HepG2 (cell line): Measurements from ENCODE around the gene MCEE. TPM values are rescaled to one million over a fixed set of nuclear protein-coding genes. Genes with fewer than 3 reads are reported as not detected.

Experiments used
- EZH2 ChIP-seq: conservative IDR thresholded peaks from 2 replicates; pipeline ENCODE4 v1.6.1; 2012; ENCODE audit warnings: mild to moderate bottlenecking, low read depth, low read length, moderate library complexity
- GTF2F1 ChIP-seq: fragments of 150-350 bp; IDR thresholded peaks from 2 replicates; pipeline ENCODE4 v1.6.1; 2014; ENCODE audit warnings: low read length
- MAFK ChIP-seq, 2 experiments: IDR thresholded peaks in 1 of 2; conservative IDR thresholded peaks in 1 of 2; 2 replicates each; pipeline ENCODE4 v1.6.1; 2011; ENCODE audit warnings: improper control_type of control experiment in 2 of 2, low read length in 2 of 2
- MIER2 ChIP-seq: IDR thresholded peaks from 2 replicates; pipeline ENCODE4 v1.6.1; 2016; ENCODE audit warnings: missing biosample characterization, missing genetic modification reagents
- UBTF ChIP-seq: sonication (generic); formaldehyde crosslinking; IDR thresholded peaks from 2 replicates; pipeline ENCODE4 v1.4.0; 2020; ENCODE audit warnings: mild to moderate bottlenecking, missing genetic modification reagents
- ZNF33A ChIP-seq: sonication (generic); formaldehyde crosslinking; IDR thresholded peaks from 2 replicates; pipeline ENCODE4 v1.5.1; 2020; ENCODE audit warnings: missing genetic modification reagents, mild to moderate bottlenecking, moderate library complexity, borderline replicate concordance
- ZNF660 ChIP-seq: sonication (generic); formaldehyde crosslinking; IDR thresholded peaks from 2 replicates; pipeline ENCODE4 v1.5.1; 2020; ENCODE audit warnings: mild to moderate bottlenecking, low read depth, missing genetic modification reagents, borderline replicate concordance
- ZNF678 ChIP-seq: sonication (generic); formaldehyde crosslinking; IDR thresholded peaks from 2 replicates; pipeline ENCODE4 v1.4.0; 2020; ENCODE audit warnings: mild to moderate bottlenecking, missing genetic modification reagents
- ZNF788 ChIP-seq: sonication (generic); formaldehyde crosslinking; IDR thresholded peaks from 2 replicates; pipeline ENCODE4 v1.5.0; 2020; ENCODE audit warnings: mild to moderate bottlenecking, missing genetic modification reagents, borderline replicate concordance
- polyA plus RNA-seq, 8 experiments: library from polyadenylated mRNA; depleted of rRNA in 3 of 8; stranded (reverse) in 7 of 8; unstranded in 1 of 8; fragments of >200 nt; fragmentation: Illumina TruSeq in 4 of 8; extraction: Trizol in 4 of 8; gene quantifications; 2 replicates each; pipeline versions ENCODE4 v1.2.1 to v1.2.3, GENCODE V29; 2011 to 2016; ENCODE audit warnings: low read depth in 4 of 8, missing spikeins in 1 of 8, mixed read lengths in 1 of 8; ENCODE audit not compliant: insufficient read depth in 1 of 8
- total RNA-seq, 5 experiments: library from RNA; depleted of rRNA; stranded (reverse); fragments of >200 nt; fragmentation: Illumina TruSeq; extraction: Trizol; gene quantifications; 2 replicates each; pipeline ENCODE4 v1.2.3, GENCODE V29; 2016; ENCODE audit warnings: low read depth in 1 of 5
- TF ChIP-seq, protein P1 (sequence below): sonication (generic); formaldehyde crosslinking; IDR thresholded peaks from 2 replicates; pipeline ENCODE4 v1.4.0; 2020; ENCODE audit warnings: mild to moderate bottlenecking, missing genetic modification reagents
- TF ChIP-seq, protein P2 (sequence below): sonication (generic); formaldehyde crosslinking; IDR thresholded peaks from 2 replicates; pipeline ENCODE4; 2020; ENCODE audit warnings: missing genetic modification reagents, mild to moderate bottlenecking, borderline replicate concordance
- TF ChIP-seq, protein P3 (sequence below): sonication (generic); formaldehyde crosslinking; IDR thresholded peaks from 2 replicates; pipeline ENCODE4 v1.4.0; 2020; ENCODE audit warnings: missing genetic modification reagents

Gene MCEE
- total and polyA plus RNA-seq, 2 of the 13 experiments (the other 11 are each of a cell fraction or from before 2014, with no cell fraction given), result 32.0 to 66.9 TPM

GRCh38 chr2:71067567-71068217 lies 62.3 kb downstream of the MCEE start (continued):
- TF ChIP-seq, protein P1, sequence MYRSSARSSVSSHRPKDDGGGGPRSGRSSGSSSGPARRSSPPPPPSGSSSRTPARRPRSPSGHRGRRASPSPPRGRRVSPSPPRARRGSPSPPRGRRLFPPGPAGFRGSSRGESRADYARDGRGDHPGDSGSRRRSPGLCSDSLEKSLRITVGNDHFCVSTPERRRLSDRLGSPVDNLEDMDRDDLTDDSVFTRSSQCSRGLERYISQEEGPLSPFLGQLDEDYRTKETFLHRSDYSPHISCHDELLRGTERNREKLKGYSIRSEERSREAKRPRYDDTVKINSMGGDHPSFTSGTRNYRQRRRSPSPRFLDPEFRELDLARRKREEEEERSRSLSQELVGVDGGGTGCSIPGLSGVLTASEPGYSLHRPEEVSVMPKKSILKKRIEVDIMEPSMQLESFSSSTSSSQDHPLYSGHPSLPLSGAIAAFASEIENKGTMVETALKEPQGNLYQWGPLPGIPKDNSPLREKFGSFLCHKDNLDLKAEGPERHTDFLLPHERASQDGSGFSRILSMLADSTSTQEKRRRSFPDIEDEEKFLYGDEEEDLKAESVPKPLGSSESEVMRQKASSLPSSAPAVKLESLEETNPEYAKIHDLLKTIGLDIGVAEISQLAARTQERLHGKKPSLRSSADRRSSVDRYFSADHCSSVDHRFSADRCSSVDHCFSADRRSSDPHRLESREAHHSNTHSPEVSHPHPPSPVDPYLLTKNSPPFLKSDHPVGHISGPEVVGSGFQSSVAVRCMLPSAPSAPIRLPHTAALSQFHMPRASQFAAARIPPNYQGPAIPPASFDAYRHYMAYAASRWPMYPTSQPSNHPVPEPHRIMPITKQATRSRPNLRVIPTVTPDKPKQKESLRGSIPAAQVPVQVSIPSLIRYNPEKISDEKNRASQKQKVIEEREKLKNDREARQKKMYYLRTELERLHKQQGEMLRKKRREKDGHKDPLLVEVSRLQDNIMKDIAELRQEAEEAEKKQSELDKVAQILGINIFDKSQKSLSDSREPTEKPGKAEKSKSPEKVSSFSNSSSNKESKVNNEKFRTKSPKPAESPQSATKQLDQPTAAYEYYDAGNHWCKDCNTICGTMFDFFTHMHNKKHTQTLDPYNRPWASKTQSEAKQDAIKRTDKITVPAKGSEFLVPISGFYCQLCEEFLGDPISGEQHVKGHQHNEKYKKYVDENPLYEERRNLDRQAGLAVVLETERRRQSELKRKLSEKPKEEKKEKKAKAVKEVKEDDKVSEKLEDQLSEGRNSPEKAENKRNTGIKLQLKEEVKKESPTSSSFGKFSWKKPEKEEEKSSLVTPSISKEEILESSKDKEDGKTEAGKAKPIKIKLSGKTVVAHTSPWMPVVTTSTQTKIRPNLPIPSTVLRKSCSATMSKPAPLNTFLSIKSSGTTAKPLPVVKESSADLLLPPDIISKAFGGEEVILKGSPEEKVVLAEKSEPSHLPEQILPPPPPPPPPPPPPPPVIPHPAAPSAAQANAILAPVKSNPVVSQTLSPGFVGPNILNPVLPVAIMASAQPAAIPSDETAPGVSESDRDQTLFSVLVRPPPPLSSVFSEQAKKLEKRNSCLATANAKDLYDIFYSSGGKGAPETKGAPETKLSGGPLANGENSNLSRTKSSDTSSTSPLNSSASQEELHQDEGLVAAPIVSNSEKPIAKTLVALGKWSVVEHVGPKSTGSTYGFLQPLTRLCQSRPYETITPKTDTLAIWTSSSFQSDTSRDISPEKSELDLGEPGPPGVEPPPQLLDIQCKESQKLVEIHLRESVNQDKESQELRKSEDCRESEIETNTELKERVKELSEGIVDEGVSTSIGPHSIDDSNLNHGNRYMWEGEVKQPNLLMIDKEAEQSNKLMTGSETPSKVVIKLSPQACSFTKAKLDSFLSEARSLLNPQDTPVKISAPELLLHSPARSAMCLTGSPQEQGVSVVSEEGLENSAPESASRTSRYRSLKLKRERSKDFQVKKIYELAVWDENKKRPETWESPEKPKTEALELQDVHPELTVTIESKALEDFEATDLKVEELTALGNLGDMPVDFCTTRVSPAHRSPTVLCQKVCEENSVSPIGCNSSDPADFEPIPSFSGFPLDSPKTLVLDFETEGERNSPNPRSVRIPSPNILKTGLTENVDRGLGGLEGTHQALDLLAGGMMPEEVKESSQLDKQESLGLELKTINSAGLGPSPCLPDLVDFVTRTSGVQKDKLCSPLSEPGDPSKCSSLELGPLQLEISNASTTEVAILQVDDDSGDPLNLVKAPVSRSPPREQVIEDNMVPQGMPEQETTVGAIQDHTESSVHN (CRISPR knock-in tag), result peak; percentile 78; the same call in 1 of the 2 replicates
- TF ChIP-seq GTF2F1 (no peak), MIER2 (CRISPR knock-in tag) (no peak), ZNF33A (CRISPR knock-in tag) (peak; percentile 89; the same call in 1 of the 2 replicates), ZNF788 (CRISPR knock-in tag) (no peak; the same call in 1 of the 2 replicates), MAFK (conservative IDR thresholded peaks at IDR 0.05 in 1 of 2, IDR thresholded peaks at IDR 0.05 in 1 of 2; ENCODE audit: low read length in 2 of 2) (0 out of 4 replicates have a peak, but pooled peaks of 1 of the 2 experiments have one; percentile 1), EZH2 (no peak), ZNF660 (CRISPR knock-in tag) (0 out of 2 replicates have a peak, but pooled peaks have one; percentile 47), ZNF678 (0 out of 2 replicates have a peak, but pooled peaks have one; percentile 25), UBTF (CRISPR knock-in tag) (no peak)
- TF ChIP-seq, protein P2, sequence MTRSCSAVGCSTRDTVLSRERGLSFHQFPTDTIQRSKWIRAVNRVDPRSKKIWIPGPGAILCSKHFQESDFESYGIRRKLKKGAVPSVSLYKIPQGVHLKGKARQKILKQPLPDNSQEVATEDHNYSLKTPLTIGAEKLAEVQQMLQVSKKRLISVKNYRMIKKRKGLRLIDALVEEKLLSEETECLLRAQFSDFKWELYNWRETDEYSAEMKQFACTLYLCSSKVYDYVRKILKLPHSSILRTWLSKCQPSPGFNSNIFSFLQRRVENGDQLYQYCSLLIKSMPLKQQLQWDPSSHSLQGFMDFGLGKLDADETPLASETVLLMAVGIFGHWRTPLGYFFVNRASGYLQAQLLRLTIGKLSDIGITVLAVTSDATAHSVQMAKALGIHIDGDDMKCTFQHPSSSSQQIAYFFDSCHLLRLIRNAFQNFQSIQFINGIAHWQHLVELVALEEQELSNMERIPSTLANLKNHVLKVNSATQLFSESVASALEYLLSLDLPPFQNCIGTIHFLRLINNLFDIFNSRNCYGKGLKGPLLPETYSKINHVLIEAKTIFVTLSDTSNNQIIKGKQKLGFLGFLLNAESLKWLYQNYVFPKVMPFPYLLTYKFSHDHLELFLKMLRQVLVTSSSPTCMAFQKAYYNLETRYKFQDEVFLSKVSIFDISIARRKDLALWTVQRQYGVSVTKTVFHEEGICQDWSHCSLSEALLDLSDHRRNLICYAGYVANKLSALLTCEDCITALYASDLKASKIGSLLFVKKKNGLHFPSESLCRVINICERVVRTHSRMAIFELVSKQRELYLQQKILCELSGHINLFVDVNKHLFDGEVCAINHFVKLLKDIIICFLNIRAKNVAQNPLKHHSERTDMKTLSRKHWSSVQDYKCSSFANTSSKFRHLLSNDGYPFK, result no peak
- TF ChIP-seq, protein P3, sequence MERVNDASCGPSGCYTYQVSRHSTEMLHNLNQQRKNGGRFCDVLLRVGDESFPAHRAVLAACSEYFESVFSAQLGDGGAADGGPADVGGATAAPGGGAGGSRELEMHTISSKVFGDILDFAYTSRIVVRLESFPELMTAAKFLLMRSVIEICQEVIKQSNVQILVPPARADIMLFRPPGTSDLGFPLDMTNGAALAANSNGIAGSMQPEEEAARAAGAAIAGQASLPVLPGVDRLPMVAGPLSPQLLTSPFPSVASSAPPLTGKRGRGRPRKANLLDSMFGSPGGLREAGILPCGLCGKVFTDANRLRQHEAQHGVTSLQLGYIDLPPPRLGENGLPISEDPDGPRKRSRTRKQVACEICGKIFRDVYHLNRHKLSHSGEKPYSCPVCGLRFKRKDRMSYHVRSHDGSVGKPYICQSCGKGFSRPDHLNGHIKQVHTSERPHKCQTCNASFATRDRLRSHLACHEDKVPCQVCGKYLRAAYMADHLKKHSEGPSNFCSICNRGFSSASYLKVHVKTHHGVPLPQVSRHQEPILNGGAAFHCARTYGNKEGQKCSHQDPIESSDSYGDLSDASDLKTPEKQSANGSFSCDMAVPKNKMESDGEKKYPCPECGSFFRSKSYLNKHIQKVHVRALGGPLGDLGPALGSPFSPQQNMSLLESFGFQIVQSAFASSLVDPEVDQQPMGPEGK (CRISPR knock-in tag), result peak; percentile 40; the same call in 1 of the 2 replicates
